Thyroid gland (tissue), 4 donors: ENCODE data around the gene DYNC2LI1. TPM values are rescaled to one million over a fixed set of nuclear protein-coding genes. Genes with fewer than 3 reads are reported as not detected.

Source experiments
- DNase-seq, 2 donors: peaks; one replicate each; pipeline ENCODE4 v3.0.0-alpha.2; 2019
- H3K27ac ChIP-seq, 3 donors: fragments of 200-600 bp; sonication (generic); 1 replicate in 2 of 3; 2 replicates in 1 of 3; pipeline ENCODE4 v1.5.1; 2016 to 2019; ENCODE audit warnings: mild to moderate bottlenecking in 1 of 3, moderate library complexity in 1 of 3
- H3K27me3 ChIP-seq: fragments of 200-600 bp; sonication (generic); one replicate; pipeline ENCODE4 v1.5.1; 2019
- H3K36me3 ChIP-seq, 2 donors: fragments of 200-600 bp; sonication (generic); one replicate each; pipeline ENCODE4 v1.5.1; 2016 to 2019
- H3K4me1 ChIP-seq, 2 donors: fragments of 200-600 bp; sonication (generic); one replicate each; pipeline ENCODE4 v1.5.1; 2017 to 2019
- H3K4me3 ChIP-seq, 3 donors: fragments of 200-600 bp; sonication (generic); replicated peaks in 1 of 3; 1 replicate in 2 of 3; 2 replicates in 1 of 3; pipeline ENCODE4 v1.5.1; 2016; ENCODE audit warnings: mild to moderate bottlenecking in 1 of 3
- H3K9me3 ChIP-seq: fragments of 200-600 bp; sonication (generic); one replicate; pipeline ENCODE4 v1.5.1; 2017
- POLR2A ChIP-seq, 2 donors: fragments of 450-650 bp; IDR thresholded peaks; one replicate each; pipeline ENCODE4 v1.6.1; 2017; ENCODE audit warnings: antibody characterized with exemption in 2 of 2, mild to moderate bottlenecking in 2 of 2, moderate library complexity in 1 of 2
- WGBS, 2 donors: methylation state at CpG; one replicate each; pipeline ENCODE4 v1.1.5; 2017; 5-methylcytosine and 5-hydroxymethylcytosine counted together
- intact Hi-C: fragments of 100-400 bp; cut with DNase I; formaldehyde crosslinking; loops from one replicate; pipeline ENCODE4 v1.15.1; 2023
- total RNA-seq, 4 donors: library from RNA; depleted of rRNA; stranded (reverse); fragments of >200 nt; gene quantifications; one replicate each; pipeline ENCODE4 v1.2.3, GENCODE V29; 2016
- TF ChIP-seq, protein P1 (sequence below), 6 experiments: fragments of 200-600 bp in 3 of 6; fragments of 450-650 bp in 3 of 6; sonication (generic) in 3 of 6; IDR thresholded peaks; one replicate each; pipeline ENCODE4 v1.5.1; 2016 to 2019; ENCODE audit warnings: antibody characterized with exemption in 6 of 6, mild to moderate bottlenecking in 2 of 6, inconsistent platforms in 1 of 6, moderate library complexity in 1 of 6

Gene DYNC2LI1
- total RNA-seq, 4 donors from 2014 or later = 37.7 to 55.0 (median 45.2) TPM

DNA sequence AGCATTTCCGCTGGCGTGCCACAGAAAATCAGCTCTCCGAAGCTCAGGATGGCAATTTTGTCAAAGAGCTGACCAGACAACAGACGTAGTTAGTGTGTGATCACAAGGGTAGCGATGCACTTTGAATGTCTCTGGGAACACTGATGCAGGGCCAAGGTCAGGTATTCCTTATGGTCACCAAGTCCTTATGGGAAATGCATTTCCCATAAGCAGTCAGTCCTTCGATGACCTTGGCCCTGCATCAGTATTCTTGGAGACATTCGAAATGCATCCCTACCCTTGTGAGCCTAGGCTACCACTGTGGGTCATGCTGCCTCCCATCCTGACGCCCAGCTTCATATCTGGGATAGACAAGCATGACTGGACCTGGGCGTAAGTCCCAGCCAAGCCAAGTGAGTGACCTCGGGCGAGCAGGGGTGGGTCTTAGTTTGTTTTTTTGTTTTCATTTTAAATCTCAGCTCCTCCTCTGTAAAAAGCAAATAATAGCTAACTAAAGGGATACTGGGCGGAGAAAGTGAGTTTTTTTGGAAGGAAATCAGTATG, 51.2 kb downstream of the DYNC2LI1 start:
- 87 to 88% methylated on average over 12 of the region's 12 CpGs for WGBS, 2 donors
- intact Hi-C loops = no loop called here
- DNase-seq = no peak

DNA sequence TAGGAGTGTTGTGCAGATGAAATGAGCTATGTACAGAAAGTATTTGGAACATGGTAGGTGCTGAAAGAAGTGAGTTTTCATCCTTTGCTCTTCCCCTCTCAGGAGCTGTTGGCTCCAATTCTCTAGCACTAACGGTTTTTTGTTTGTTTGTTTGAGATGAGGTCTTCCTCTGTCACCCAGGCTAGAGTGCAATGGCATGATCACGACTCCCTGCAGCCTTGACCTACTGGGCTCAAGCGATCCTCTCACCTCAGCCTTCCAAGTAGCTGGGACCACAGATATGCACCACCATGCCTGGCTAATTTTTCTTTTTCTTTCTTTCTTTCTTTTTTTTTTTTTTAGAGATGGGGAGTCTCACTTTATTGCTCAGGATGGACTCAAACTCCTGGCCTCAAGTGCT, 52.0 kb downstream of the DYNC2LI1 start:
- TF ChIP-seq, protein P1, sequence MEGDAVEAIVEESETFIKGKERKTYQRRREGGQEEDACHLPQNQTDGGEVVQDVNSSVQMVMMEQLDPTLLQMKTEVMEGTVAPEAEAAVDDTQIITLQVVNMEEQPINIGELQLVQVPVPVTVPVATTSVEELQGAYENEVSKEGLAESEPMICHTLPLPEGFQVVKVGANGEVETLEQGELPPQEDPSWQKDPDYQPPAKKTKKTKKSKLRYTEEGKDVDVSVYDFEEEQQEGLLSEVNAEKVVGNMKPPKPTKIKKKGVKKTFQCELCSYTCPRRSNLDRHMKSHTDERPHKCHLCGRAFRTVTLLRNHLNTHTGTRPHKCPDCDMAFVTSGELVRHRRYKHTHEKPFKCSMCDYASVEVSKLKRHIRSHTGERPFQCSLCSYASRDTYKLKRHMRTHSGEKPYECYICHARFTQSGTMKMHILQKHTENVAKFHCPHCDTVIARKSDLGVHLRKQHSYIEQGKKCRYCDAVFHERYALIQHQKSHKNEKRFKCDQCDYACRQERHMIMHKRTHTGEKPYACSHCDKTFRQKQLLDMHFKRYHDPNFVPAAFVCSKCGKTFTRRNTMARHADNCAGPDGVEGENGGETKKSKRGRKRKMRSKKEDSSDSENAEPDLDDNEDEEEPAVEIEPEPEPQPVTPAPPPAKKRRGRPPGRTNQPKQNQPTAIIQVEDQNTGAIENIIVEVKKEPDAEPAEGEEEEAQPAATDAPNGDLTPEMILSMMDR (IDR thresholded peaks at IDR 0.05) = no peak
- no peak for TF ChIP-seq POLR2A (IDR thresholded peaks at IDR 0.05)
- intact Hi-C loops = no loop called here

More for the DNA sequence above, 51.2 kb downstream of the DYNC2LI1 start:
- H3K27me3 ChIP-seq = no peaks in the 10 kb centered on the region
- no peaks in the 10 kb centered on the region for H3K9me3 ChIP-seq
- no peaks in the 10 kb centered on the region for H3K36me3 ChIP-seq
- no peak overlapping the region for H3K4me3 ChIP-seq
- H3K27ac ChIP-seq = no peak overlapping the region
- no peak for TF ChIP-seq POLR2A (IDR thresholded peaks at IDR 0.05)
- TF ChIP-seq, protein P1 (IDR thresholded peaks at IDR 0.05) = no peak
- H3K4me1 ChIP-seq = no peaks in the 10 kb centered on the region

DNA sequence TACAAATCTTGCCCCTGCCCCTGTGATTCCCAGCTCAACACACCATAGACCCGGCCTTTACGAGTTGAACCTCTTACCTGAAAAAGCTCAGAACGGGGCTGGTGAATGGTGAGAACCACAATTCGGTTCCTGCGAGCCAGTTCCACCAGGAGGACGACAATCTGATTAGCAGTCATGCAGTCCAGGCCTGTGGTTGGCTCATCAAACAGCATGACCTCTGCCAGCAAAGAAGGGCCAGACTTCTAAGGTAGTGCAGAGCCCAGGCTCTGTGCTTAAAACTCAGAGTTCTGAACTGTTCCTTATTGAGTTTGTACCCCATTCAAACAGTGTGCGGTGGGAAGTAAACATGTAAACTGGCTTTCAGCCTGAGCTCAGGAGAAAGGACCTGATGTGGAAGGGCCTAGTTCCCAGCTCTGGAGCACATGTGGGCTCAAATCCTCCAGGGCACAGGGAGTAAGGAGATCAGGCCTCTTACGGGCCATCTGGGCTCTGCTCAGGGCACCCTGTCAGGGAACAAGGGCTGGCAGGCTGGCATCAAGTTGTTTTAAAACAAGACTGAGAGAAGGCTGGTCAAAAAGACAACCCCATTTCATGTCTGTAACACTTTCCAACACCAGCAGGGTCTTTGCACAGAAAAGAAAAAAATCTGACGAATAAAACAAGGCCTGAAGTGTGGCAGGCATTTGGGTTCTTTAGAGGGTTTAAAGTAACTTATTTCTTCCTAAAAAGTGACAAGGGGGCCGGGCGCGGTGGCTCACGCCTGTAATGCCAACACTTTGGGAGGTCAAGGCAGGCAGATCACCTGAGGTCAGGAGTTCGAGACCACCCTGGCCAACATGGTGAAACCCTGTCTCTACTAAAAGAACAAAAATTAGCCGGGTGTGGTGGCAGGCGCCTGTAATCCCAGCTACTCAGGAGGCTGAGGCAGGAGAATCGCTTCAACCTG, 52.7 kb downstream of the DYNC2LI1 start:
- H3K36me3 ChIP-seq = no peaks in the 10 kb centered on the region
- no peak overlapping the region for H3K4me3 ChIP-seq
- peaks cover 0 to 2% of the 10 kb centered on the region in 2 donors for H3K4me1 ChIP-seq
- no peak for TF ChIP-seq POLR2A (IDR thresholded peaks at IDR 0.05)
- TF ChIP-seq, protein P1 (IDR thresholded peaks at IDR 0.05) = no peak
- intact Hi-C loops = no loop called here
- no peak for DNase-seq
- H3K9me3 ChIP-seq = no peaks in the 10 kb centered on the region
- 95 to 96% methylated on average over 17 of the region's 17 CpGs for WGBS, 2 donors
- no peaks in the 10 kb centered on the region for H3K27me3 ChIP-seq
- no peak overlapping the region for H3K27ac ChIP-seq

More for the DNA sequence above, 52.0 kb downstream of the DYNC2LI1 start:
- 66 to 77% methylated on average over 3 of the region's 3 CpGs for WGBS, 2 donors
- H3K27ac ChIP-seq = no peak overlapping the region
- H3K36me3 ChIP-seq = no peaks in the 10 kb centered on the region
- no peak overlapping the region for H3K4me3 ChIP-seq
- H3K27me3 ChIP-seq = no peaks in the 10 kb centered on the region
- DNase-seq = no peak
- no peaks in the 10 kb centered on the region for H3K4me1 ChIP-seq
- no peaks in the 10 kb centered on the region for H3K9me3 ChIP-seq

DNA sequence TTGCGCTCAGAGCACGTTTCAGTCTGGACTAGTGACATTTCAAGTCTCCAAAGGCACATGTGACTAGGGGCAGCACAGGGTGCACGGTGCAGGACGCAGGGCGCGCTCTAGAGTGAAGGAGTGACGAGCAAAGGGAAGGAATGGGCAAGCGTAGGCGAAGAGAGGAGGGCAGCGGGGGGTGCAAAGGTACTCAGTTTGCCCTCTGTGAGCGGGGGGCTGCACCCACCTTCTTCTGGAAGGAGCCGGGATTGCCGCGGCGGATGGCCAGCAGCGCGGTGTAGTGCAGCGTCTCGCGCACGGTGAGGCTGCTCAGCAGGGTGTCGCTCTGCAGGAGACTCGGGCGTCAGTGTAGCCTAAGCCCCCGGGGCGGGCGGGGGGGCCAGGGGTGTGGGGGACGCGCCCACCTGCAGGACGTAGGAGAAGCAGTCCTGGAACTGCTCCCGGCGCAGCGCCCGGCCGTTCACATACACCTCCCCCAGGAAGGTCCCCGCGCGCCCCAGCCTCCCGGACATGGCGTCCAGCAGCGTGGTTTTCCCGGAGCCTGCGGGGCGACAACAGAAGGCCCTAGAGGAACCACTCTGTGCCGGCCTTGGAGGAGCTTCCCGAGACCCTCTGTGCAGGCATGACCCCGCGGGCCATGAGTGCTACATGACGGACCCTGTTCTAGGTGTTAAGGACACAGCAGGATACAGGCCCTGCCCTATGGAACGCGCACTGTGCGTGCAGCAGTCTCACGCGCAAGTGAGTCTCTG, 57.9 kb downstream of the DYNC2LI1 start:
- intact Hi-C loops = no loop called here
- no peaks in the 10 kb centered on the region for H3K9me3 ChIP-seq
- no peaks in the 10 kb centered on the region for H3K36me3 ChIP-seq
- peaks cover 5 to 6% of the 10 kb centered on the region in 2 donors for H3K4me1 ChIP-seq
- no peak overlapping the region for H3K27ac ChIP-seq
- 13 to 20% methylated on average over 19 to 24 of the region's 54 CpGs for WGBS, 2 donors
- no peaks in the 10 kb centered on the region for H3K27me3 ChIP-seq
- TF ChIP-seq, protein P1 (IDR thresholded peaks at IDR 0.05) = no peak
- TF ChIP-seq POLR2A (IDR thresholded peaks at IDR 0.05) = no peak
- H3K4me3 ChIP-seq = no peak overlapping the region
- peak in 1 of 2 donors; percentile 5 for DNase-seq
